Duodenal mucosa (tissue), 2 donors: ENCODE measurements around the gene SUFU.

Experiments used
- H3K27ac ChIP-seq: one replicate; pipeline ENCODE4 v1.7.0; 2013; ENCODE audit warnings: low read depth, low read length
- H3K27me3 ChIP-seq, 2 donors: one replicate each; pipeline ENCODE4 v1.7.0; 2013; ENCODE audit warnings: low read length in 2 of 2, control low read depth in 1 of 2; ENCODE audit not compliant: insufficient read depth in 2 of 2, control insufficient read depth in 1 of 2
- H3K36me3 ChIP-seq, 2 donors: one replicate each; pipeline ENCODE4 v1.7.0; 2013; ENCODE audit warnings: low read length in 2 of 2, control low read depth in 1 of 2; ENCODE audit not compliant: insufficient read depth in 2 of 2, control insufficient read depth in 1 of 2
- H3K4me1 ChIP-seq, 2 donors: one replicate each; pipeline ENCODE4 v1.7.0; 2013; ENCODE audit warnings: low read length in 2 of 2, control low read depth in 1 of 2; ENCODE audit not compliant: insufficient read depth in 2 of 2, control insufficient read depth in 1 of 2
- H3K4me3 ChIP-seq, 2 donors: one replicate each; pipeline ENCODE4 v1.7.0; 2013; ENCODE audit warnings: low read length in 2 of 2, low read depth in 1 of 2
- H3K9ac ChIP-seq, 2 donors: one replicate each; pipeline ENCODE4 v1.7.0; 2013; ENCODE audit warnings: low read length in 2 of 2, low read depth in 1 of 2
- H3K9me3 ChIP-seq, 2 donors: one replicate each; pipeline ENCODE4 v1.7.0; 2013; ENCODE audit warnings: low read length in 2 of 2, control low read depth in 1 of 2; ENCODE audit not compliant: control insufficient read depth in 1 of 2

The SUFU gene

GRCh38 chr10:102593074-102593803 is 89.5 kb downstream of the SUFU start:
- no peaks in the 10 kb centered on the region for H3K27me3 ChIP-seq
- peaks cover 3 to 21% of the 10 kb centered on the region in 2 donors for H3K36me3 ChIP-seq
- H3K4me3 ChIP-seq: no peak overlapping the region
- H3K27ac ChIP-seq: no peak overlapping the region
- no peak overlapping the region for H3K9ac ChIP-seq
- H3K9me3 ChIP-seq: no peaks in the 10 kb centered on the region
- H3K4me1 ChIP-seq: peaks cover 8 to 10% of the 10 kb centered on the region in 2 donors

DNA sequence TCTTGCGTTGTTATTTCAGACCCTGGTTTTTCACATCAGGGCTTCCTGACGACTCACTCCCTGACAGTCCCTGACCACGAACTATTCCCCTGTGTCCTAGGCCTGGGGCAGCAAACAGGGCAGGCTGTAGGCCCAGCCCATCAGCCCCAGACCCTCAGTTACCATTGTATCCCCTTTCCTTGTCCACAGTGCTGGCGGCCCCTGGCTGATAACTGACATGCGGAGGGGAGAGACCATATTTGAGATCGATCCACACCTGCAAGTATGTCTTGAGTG is 90.0 kb downstream of the SUFU start:
- peaks cover 8 to 10% of the 10 kb centered on the region in 2 donors for H3K4me1 ChIP-seq
- H3K27me3 ChIP-seq: no peaks in the 10 kb centered on the region
- H3K27ac ChIP-seq: no peak overlapping the region
- peaks cover 3 to 22% of the 10 kb centered on the region in 2 donors for H3K36me3 ChIP-seq
- H3K4me3 ChIP-seq: no peak overlapping the region
- no peak overlapping the region for H3K9ac ChIP-seq
- no peaks in the 10 kb centered on the region for H3K9me3 ChIP-seq

GRCh38 chr10:102595293-102595692 is 91.5 kb downstream of the SUFU start:
- no peaks in the 10 kb centered on the region for H3K27me3 ChIP-seq
- peaks cover 3 to 29% of the 10 kb centered on the region in 2 donors for H3K36me3 ChIP-seq
- H3K9ac ChIP-seq: no peak overlapping the region
- peaks cover 8 to 10% of the 10 kb centered on the region in 2 donors for H3K4me1 ChIP-seq
- no peaks in the 10 kb centered on the region for H3K9me3 ChIP-seq
- no peak overlapping the region for H3K4me3 ChIP-seq
- H3K27ac ChIP-seq: no peak overlapping the region

GRCh38 chr10:102595897-102596296 is 92.1 kb downstream of the SUFU start:
- Histone ChIP-seq H3K4me1 (peaks cover 8 to 10% of the 10 kb centered on the region in 2 donors), H3K27ac (no peak overlapping the region), H3K9ac (no peak overlapping the region)

GRCh38 chr10:102596506-102596971 is 92.8 kb downstream of the SUFU start:
- H3K9me3 ChIP-seq: no peaks in the 10 kb centered on the region
- H3K27ac ChIP-seq: no peak overlapping the region
- H3K27me3 ChIP-seq: no peaks in the 10 kb centered on the region
- H3K36me3 ChIP-seq: peaks cover 8 to 31% of the 10 kb centered on the region in 2 donors
- no peak overlapping the region for H3K4me3 ChIP-seq
- H3K9ac ChIP-seq: no peak overlapping the region
- peaks cover 8 to 10% of the 10 kb centered on the region in 2 donors for H3K4me1 ChIP-seq

More at GRCh38 chr10:102595897-102596296, 92.1 kb downstream of the SUFU start:
- Histone ChIP-seq H3K27me3 (no peaks in the 10 kb centered on the region), H3K4me3 (no peak overlapping the region), H3K9me3 (no peaks in the 10 kb centered on the region), H3K36me3 (peaks cover 3 to 31% of the 10 kb centered on the region in 2 donors)

- Histone ChIP-seq H3K9me3 (no peaks in the 10 kb centered on the region), H3K4me1 (peaks cover 8 to 10% of the 10 kb centered on the region in 2 donors), H3K36me3 (peaks cover 9 to 31% of the 10 kb centered on the region in 2 donors), H3K4me3 (no peak overlapping the region), H3K27ac (no peak overlapping the region), H3K27me3 (no peaks in the 10 kb centered on the region), H3K9ac (no peak overlapping the region)
Measured at GRCh38 chr10:102597131-102597991, 93.6 kb downstream of the SUFU start.

- Histone ChIP-seq H3K27ac (no peak overlapping the region), H3K27me3 (no peaks in the 10 kb centered on the region), H3K9ac (no peak overlapping the region), H3K36me3 (peaks cover 9 to 36% of the 10 kb centered on the region in 2 donors), H3K4me3 (no peak overlapping the region), H3K4me1 (peaks cover 2 to 4% of the 10 kb centered on the region in 2 donors), H3K9me3 (no peaks in the 10 kb centered on the region)
Measured at GRCh38 chr10:102598243-102598642, 94.5 kb downstream of the SUFU start.

GRCh38 chr10:102599565-102600327 is 96.0 kb downstream of the SUFU start:
- H3K4me3 ChIP-seq: no peak overlapping the region
- no peak overlapping the region for H3K9ac ChIP-seq
- H3K36me3 ChIP-seq: peaks cover 10 to 34% of the 10 kb centered on the region in 2 donors
- H3K9me3 ChIP-seq: no peaks in the 10 kb centered on the region
- no peaks in the 10 kb centered on the region for H3K27me3 ChIP-seq
- H3K27ac ChIP-seq: no peak overlapping the region
- peaks cover 0 to 7% of the 10 kb centered on the region in 2 donors for H3K4me1 ChIP-seq

- H3K36me3 ChIP-seq: peaks cover 10 to 28% of the 10 kb centered on the region in 2 donors
- H3K4me1 ChIP-seq: peaks cover 0 to 7% of the 10 kb centered on the region in 2 donors
- no peak overlapping the region for H3K4me3 ChIP-seq
- H3K27me3 ChIP-seq: no peaks in the 10 kb centered on the region
- no peaks in the 10 kb centered on the region for H3K9me3 ChIP-seq
- H3K27ac ChIP-seq: no peak overlapping the region
- no peak overlapping the region for H3K9ac ChIP-seq
Measured at GRCh38 chr10:102600816-102601215, 97.0 kb downstream of the SUFU start.
